ENCODE results near the gene C4BPB. TPM values are rescaled to one million over a fixed set of nuclear protein-coding genes. Genes with fewer than 3 reads are reported as not detected.
A peak's percentile ranks its signal among the peaks of the same experiment; 100 is the strongest.

The C4BPB gene
- not detected in 2 replicates for total RNA-seq (2014; rRNA removed)
- percentile 19 among the genes with signal in this experiment for Bru-seq, nascent RNA
- BruChase-seq, experiment 1, labeled RNA remaining after a 6-hour chase: percentile 49 among the genes with signal in this experiment
- BruChase-seq, experiment 2, labeled RNA remaining after a 2-hour chase: percentile 42 among the genes with signal in this experiment
- long read RNA-seq: 0 reads

DNA sequence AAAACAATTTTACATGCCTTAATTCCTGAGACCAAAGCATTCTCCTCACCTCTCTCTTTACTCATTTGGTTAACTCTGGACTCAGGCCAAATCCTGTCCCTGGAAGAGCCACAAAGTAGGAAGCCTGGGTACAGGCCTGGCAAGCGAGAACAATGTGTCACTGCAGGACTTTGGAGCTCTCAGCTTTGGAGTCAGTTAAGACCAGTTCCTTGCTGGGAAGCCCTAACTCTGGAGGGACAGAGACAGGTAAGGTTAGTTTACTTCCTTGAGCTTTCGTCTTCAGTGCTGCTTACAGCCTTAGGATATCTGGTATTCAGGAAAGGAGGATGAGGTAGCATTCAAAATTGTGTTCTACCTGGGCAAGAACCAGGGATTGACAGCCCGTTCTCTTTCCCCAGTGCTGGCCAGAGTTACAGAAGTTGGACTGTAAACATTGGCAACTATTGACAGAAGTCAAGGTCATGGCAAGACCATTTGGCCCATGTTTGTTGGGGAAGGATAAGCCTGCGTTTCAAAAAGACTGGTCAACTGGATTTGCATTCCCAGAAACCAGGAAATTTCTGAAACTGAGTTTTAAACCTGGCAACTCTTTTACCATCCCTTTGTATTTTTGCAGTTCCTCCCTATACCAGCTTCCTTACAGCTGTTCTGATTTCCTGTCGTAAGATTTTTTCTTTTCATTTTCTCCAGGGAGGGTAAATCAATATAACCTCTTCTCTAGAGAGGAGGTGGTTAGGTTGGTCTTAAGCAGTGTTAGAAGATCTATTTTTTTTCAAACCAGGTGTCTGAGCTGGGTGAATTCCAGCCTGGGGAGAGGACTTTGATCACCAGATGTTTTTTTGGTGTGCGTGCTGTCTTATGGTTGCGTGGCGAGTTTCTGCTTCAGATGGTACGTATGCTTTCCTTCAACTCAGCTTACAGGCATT is at the start of gene C4BPB:
Gene C4BPB (plus strand): TSS at position 160 of the 926 bp plus-strand sequence. CDS start 672 bp downstream, at position 832.
- Histone ChIP-seq H3K36me3 (ENCODE audit: low read depth, low read length) (no peaks in the 10 kb centered on the region), H4K20me1 (ENCODE audit: low read length) (no peaks in the 10 kb centered on the region), H3K9me2 (replicated peaks; ENCODE audit: low read length) (no peaks in the 10 kb centered on the region), H3K27ac (ENCODE audit: low read length) (no peak within 1 kb of the TSS), H3K9me3 (ENCODE audit: low read length) (no peaks in the 10 kb centered on the region), H2AFZ (ENCODE audit: low read length) (no peak within 1 kb of the TSS), H3K9ac (ENCODE audit: low read length) (no peak within 1 kb of the TSS), H3K4me2 (ENCODE audit: low read length) (no peak within 1 kb of the TSS), H3K4me1 (ENCODE audit: insufficient read depth, low read length) (no peaks in the 10 kb centered on the region), H3K27me3 (ENCODE audit: low read length) (0 out of 2 replicates have a peak, but pooled peaks cover 12% of the 10 kb centered on the region), H3K79me2 (ENCODE audit: low read length) (no peaks in the 10 kb centered on the region), H3F3A (ENCODE audit: low read length, unreplicated experiment) (no peaks in the 10 kb centered on the region), H3K4me3 (ENCODE audit: low read length) (no peak within 1 kb of the TSS)
- peak; percentile 64 for DNase-seq
- ChIA-PET CTCF (no interaction called here), POLR2A (ENCODE audit: unreplicated experiment) (no interaction called here)
- ATAC-seq: no peak
- no peak for TF ChIP-seq EZH2 (IDR thresholded peaks at IDR 0.05; ENCODE audit: low read length, unreplicated experiment)
- TF ChIP-seq, protein P1, sequence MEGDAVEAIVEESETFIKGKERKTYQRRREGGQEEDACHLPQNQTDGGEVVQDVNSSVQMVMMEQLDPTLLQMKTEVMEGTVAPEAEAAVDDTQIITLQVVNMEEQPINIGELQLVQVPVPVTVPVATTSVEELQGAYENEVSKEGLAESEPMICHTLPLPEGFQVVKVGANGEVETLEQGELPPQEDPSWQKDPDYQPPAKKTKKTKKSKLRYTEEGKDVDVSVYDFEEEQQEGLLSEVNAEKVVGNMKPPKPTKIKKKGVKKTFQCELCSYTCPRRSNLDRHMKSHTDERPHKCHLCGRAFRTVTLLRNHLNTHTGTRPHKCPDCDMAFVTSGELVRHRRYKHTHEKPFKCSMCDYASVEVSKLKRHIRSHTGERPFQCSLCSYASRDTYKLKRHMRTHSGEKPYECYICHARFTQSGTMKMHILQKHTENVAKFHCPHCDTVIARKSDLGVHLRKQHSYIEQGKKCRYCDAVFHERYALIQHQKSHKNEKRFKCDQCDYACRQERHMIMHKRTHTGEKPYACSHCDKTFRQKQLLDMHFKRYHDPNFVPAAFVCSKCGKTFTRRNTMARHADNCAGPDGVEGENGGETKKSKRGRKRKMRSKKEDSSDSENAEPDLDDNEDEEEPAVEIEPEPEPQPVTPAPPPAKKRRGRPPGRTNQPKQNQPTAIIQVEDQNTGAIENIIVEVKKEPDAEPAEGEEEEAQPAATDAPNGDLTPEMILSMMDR (conservative IDR thresholded peaks at IDR 0.05; ENCODE audit: low read depth, low read length): no peak
- no peak for TF ChIP-seq EZH2phosphoT487 (IDR thresholded peaks at IDR 0.05; ENCODE audit: borderline replicate concordance, low read length)
- no TSS peak for BruUV-seq (replicated peaks)
- intact Hi-C loops (cut with micrococcal nuclease): no loop called here

GRCh38 chr1:207039380-207040180 is 49.1 kb upstream of the C4BPB start:
- intact Hi-C loops (cut with micrococcal nuclease): no loop called here
- no peak overlapping the region for H3K27ac ChIP-seq (ENCODE audit: low read length)
- H4K20me1 ChIP-seq (ENCODE audit: low read length): peaks cover 12% of the 10 kb centered on the region
- no peaks in the 10 kb centered on the region for H3K9me2 ChIP-seq (replicated peaks; ENCODE audit: low read length)
- H3K9me3 ChIP-seq (ENCODE audit: low read length): no peaks in the 10 kb centered on the region
- H3K9ac ChIP-seq (ENCODE audit: low read length): no peak overlapping the region
- H3K4me3 ChIP-seq (ENCODE audit: low read length): no peak overlapping the region
- H3K36me3 ChIP-seq (ENCODE audit: low read depth, low read length): peaks cover 20% of the 10 kb centered on the region
- ATAC-seq (no peak), DNase-seq (no peak)
- ChIA-PET CTCF (interaction anchor here (1.0 kb wide), 1 partner anchor 8 kb away, joined by 3 read pairs; no protein-coding TSS in a partner anchor), POLR2A (ENCODE audit: unreplicated experiment) (interaction anchor here (1.0 to 1.2 kb wide), 2 partner anchors 8 kb away, joined by 3 to 8 read pairs; no protein-coding TSS in a partner anchor)
- peaks cover 24% of the 10 kb centered on the region for H3K4me1 ChIP-seq (ENCODE audit: insufficient read depth, low read length)
- H3K4me2 ChIP-seq (ENCODE audit: low read length): no peak overlapping the region
- no peaks in the 10 kb centered on the region for H3K27me3 ChIP-seq (ENCODE audit: low read length)
- TF ChIP-seq, protein P1 (conservative IDR thresholded peaks at IDR 0.05; ENCODE audit: low read depth, low read length): no peak
- no peak for TF ChIP-seq EZH2phosphoT487 (IDR thresholded peaks at IDR 0.05; ENCODE audit: borderline replicate concordance, low read length)
- no peak for TF ChIP-seq EZH2 (IDR thresholded peaks at IDR 0.05; ENCODE audit: low read length, unreplicated experiment)
- no TSS peak for BruUV-seq (replicated peaks)
- H3F3A ChIP-seq (ENCODE audit: low read length, unreplicated experiment): peaks cover 21% of the 10 kb centered on the region
- no peak overlapping the region for H2AFZ ChIP-seq (ENCODE audit: low read length)
- peaks cover 21% of the 10 kb centered on the region for H3K79me2 ChIP-seq (ENCODE audit: low read length)
